Measurements from ENCODE around the gene BUB3.

The BUB3 gene, protein sequence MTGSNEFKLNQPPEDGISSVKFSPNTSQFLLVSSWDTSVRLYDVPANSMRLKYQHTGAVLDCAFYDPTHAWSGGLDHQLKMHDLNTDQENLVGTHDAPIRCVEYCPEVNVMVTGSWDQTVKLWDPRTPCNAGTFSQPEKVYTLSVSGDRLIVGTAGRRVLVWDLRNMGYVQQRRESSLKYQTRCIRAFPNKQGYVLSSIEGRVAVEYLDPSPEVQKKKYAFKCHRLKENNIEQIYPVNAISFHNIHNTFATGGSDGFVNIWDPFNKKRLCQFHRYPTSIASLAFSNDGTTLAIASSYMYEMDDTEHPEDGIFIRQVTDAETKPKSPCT

DNA sequence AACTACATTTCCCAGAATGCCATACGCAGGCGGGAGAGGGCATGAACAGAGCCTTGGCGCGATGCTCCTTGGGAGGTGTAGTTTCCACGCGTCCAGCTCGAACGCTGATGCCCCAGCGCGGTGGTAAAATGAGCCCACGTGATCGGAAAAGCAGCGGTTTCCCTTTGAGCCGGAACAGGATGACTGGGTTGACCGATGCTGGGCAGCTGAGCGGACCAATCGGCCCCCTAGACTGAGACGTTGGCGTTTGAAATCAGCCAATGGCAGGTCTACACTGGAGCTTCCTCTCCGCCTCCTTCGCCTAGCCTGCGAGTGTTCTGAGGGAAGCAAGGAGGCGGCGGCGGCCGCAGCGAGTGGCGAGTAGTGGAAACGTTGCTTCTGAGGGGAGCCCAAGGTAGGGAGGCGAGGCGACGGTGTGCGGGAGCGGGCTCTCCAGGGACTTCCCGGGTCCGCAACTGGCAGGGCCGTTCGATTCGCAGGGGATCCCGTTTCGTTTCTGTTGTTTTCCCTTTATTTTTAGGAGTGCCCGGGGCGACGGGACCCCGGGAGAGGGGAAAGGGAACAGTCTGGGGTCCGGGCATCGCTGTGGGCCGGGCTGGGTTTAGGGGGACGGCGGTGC, at the start of gene BUB3:
BUB3 (plus strand) TSS at position 311 of the 619 bp plus-strand sequence. CDS start 516 bp downstream, outside the sequence.
- peak; percentile 93 to 94 for ATAC-seq

DNA sequence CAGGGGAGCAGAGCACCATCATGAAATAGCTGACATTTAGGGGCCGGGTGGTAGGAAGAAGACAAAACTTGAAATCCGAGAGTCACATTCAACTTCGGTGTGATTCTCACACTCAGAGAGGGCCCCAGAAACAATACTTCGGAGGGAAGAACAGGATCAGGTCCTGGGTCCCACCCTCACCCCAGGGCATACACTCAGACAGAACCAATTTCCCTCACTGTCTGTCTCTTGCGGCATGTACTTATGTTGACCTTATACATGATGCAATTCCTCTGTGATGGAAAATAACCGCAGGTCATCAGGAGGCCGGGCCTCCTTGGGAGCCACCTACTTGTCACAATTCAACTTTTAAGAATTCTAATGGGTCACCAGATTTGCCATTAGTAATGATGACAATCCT, 44.7 kb upstream of the BUB3 start:
- ATAC-seq: no peak

- no peak for ATAC-seq
These were observed 36.4 kb upstream of the BUB3 start for GRCh38 chr10:123117644-123118417.

- no peak for ATAC-seq
These were observed 35.1 kb upstream of the BUB3 start for GRCh38 chr10:123119081-123119480.

DNA sequence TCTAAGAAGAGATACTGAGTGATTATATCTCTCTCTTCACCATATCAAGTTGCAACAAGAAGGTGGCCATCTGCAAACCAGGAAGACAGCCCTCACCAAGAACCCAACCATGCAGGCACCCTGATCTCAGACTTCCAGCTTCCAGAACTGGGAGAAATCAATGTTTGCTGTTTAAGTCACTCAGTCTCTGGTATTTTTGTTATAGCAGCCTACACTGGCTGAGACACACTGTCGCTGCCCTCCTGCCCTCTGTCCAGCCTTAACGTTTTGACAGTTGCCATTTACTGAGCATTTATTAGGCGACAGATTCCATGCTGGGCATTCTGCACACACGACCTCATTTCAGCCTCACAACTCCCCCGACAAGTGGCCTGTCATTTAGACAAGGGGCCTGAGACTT, 28.0 kb upstream of the BUB3 start:
- no peak for ATAC-seq

DNA sequence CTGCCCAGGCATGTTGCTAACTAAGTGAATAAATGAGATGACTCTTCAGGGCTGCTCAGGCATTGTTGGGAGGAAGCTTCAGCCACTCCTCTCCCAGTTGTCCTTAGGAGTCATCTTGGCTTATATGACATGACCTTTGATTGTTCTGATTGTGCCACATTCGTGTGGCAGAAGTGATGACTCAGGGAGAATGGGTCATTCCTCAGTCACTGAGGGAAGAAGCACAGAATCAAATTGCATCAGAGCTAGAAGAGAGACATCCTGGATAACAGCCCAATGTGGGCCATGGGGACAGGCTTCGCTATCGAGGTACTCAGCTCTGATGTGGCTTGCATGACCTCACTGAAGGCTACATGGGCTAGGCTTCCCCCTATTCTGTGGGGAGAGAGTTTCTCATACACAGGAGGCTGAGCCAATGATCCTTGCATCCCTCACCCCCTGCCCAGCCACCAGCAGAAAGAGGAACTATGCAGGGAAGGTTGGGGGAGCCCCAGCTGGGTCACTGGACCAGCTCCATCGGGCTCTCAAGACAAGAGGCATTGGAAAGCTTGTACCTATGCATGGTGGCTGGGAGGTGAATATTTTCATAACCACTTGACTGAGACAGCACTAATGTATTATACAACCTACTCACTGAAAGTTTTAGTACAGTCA, 24.5 kb upstream of the BUB3 start:
- ATAC-seq: no peak

GRCh38 chr10:123132576-123133477, 21.4 kb upstream of the BUB3 start:
- ATAC-seq: peak; percentile 73 to 74

- ATAC-seq: no peak
These were observed 20.5 kb upstream of the BUB3 start for GRCh38 chr10:123133541-123134342.

DNA sequence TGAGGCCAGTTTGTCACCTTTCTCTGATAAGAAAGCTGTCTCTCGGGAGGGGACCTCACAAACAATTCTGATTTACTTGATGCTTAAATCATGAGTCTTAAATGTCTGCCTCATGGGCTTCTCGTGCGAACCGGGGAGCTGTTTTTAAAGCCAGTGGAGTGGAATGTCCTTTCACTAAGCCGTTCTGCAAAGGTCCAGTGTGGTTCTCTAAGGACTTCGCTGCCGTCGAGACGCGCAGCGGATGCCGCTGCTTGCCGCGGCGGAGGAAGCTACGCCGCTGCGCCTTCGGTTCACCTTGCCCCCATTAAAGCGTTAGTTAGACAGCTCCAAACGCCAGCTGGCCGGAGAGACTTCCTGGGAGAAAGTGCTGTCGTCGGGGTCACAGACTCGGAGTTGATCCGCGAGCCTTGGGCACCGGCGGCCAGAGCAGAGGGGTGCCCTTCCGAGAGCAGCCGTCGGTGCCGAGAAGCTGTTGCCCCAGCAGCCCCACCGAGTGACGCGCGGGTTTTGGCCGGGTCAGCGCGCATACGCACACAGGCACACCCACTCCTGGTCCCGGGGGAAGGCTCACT, 19.8 kb upstream of the BUB3 start:
- no peak for ATAC-seq

- no peak for ATAC-seq
These were observed 19.2 kb upstream of the BUB3 start for GRCh38 chr10:123134915-123135414.

DNA sequence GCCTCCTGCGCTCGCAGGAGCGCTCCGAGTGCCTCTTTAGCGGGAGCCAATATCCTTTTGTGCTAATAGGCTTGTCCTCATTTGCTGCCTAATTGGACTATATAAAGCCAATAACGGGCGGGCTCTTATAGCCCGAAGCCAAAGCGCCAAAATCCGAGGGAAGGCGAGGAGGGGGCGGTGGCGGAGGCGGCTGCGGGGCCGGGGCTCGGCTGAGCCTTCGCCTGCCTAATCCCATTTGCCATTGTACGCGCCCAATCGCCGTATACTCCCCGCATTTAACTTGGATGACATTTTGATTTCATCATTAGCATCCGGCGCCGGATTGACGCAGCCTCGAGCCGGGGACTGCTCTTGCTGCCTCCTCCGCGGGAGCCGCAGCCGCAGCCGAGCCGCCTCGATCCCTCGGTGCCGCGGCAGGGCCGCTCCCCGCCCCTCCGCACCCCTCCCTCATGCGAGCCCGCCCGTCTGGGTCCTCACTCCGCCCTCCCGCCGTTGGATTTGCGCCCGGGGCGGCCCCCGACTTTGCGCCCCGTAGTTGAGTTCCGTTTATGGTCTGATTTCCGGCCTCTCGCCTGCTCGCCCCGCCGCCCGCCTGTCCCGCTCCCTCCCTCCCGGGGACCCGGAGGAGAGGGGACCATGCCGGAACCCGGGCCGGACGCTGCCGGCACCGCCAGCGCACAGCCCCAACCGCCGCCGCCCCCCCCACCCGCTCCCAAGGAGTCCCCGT, 18.6 kb upstream of the BUB3 start, which contains the start of gene HMX3:
HMX3 (plus strand) TSS at position 556 of the 727 bp plus-strand sequence; CDS start at position 637, 81 bp downstream.
- ATAC-seq: peak; percentile 25

DNA sequence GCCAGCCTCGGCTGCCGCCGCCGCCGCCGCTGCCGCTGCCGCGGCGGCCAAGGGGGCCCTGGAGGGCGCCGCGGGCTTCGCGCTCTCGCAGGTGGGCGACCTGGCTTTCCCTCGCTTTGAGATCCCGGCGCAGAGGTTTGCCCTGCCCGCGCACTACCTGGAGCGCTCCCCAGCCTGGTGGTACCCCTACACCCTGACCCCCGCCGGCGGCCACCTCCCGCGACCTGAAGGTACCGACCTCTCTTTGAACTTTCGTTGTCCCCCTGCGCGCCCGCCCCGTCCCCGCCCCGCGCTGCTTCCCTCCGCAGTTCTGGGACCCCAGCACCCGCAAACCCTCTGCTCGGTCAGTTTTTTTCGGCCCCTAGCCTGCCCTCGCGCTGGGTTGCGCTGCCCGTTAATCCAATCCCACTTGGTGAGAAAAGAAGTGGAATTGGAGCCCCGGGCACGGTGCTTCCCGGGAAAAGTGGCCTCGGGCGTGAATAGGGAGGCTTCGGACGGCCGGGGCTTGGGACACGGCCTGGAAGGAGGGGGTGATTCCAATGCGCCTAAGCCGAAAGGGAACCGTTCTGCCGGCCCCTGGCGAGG, 17.9 kb upstream of the BUB3 start:
- ATAC-seq: no peak

DNA sequence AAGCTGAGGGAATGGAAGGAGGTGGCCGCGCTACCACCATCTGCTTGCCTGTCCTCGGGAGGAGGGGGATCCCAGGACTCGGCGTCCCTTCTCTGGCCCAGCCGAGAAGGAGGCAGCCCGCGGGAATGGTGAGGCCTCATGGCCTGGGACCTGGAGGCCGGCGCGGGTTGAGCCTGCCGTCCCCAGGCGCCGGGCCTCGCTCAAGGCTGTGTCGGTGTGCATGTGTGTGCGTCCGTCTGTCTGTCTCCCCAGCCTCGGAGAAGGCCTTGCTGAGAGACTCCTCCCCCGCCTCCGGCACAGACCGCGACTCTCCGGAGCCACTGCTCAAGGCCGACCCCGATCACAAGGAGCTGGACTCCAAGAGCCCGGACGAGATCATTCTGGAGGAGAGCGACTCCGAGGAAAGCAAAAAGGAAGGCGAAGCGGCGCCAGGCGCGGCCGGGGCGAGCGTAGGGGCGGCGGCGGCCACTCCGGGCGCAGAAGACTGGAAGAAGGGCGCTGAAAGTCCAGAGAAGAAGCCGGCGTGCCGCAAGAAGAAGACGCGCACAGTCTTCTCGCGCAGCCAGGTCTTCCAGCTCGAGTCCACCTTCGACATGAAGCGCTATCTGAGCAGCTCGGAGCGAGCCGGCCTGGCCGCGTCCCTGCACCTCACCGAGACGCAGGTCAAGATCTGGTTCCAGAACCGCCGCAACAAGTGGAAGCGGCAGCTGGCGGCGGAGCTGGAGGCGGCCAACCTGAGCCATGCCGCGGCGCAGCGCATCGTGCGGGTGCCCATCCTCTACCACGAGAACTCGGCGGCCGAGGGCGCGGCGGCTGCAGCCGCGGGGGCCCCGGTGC, 17.2 kb upstream of the BUB3 start:
- ATAC-seq: peak in 1 of 2 donors; percentile 17

DNA sequence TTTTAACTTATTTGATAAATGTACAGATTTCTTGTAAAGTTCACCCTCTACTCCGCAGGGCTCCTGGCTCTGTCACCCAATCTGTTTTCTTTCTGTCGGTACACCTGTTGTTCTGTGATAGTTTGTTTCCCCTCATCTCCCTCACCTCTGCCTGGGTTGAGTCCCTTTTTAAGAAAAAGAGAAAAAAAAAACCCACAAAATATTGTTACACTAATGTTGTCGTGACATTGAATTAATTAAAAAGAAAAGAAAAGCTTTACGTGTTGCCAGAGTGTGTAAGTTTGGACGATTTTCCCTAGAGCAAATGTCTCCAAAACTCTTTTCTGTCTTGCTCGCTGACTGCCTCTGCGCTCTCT, 15.1 kb upstream of the BUB3 start:
- ATAC-seq: no peak

DNA sequence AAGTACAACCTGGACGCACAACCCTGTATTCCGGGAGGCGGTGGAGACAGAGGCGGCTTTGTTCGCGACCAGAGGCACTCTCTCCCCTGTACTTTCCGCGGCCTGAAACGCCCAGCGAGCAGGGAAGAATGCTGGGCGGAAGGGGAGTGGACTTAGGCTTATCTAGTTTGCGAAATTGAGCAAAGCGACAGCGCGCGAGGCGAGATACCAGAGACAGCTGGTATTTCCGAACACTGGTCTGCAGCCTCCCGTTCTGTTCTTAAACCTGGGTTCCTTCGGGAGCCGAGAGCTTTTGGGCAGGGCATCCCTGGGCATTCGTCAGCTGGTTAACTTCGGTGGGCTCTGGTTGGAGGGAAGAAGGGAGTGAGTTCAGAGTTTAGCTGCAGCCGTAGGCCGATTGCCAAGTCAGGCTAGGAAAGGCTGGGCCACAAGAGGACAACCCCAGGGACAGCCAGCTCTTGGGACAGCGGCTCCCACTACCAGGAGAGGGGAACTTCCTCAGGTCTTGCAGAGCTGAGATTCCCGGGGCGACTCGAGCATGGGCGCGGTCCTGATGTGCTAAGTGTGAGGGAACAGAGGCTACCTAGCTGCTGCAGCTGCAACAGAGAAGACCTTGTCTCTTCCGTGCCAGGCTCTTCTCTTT, 14.6 kb upstream of the BUB3 start:
- ATAC-seq: no peak

GRCh38 chr10:123140164-123140982, 13.8 kb upstream of the BUB3 start:
- ATAC-seq: no peak

GRCh38 chr10:123140983-123141390, 13.2 kb upstream of the BUB3 start:
- ATAC-seq: no peak

Measured in activated CD4-positive, CD25-positive, alpha-beta regulatory T cell treated with anti-CD3 and anti-CD28 coated beads, Interleukin-2, amount 50 U/mL, for 24 hours (primary cell).